Rectal smooth muscle tissue (tissue), 1 donor: Measurements from ENCODE around the gene TMEM97.

Experiments
- H3K27ac ChIP-seq: one replicate; pipeline ENCODE4 v1.7.0; 2013; ENCODE audit warnings: low read depth, low read length, inconsistent platforms
- H3K27me3 ChIP-seq: one replicate; pipeline ENCODE4 v1.7.0; 2013; ENCODE audit warnings: low read length; ENCODE audit not compliant: control insufficient read depth, insufficient read depth
- H3K36me3 ChIP-seq: one replicate; pipeline ENCODE4 v1.7.0; 2013; ENCODE audit warnings: low read length; ENCODE audit not compliant: control insufficient read depth, insufficient read depth
- H3K4me1 ChIP-seq: one replicate; pipeline ENCODE4 v1.7.0; 2013; ENCODE audit warnings: low read length; ENCODE audit not compliant: control insufficient read depth, insufficient read depth
- H3K4me3 ChIP-seq: one replicate; pipeline ENCODE4 v1.7.0; 2013; ENCODE audit warnings: low read length
- H3K9ac ChIP-seq: one replicate; pipeline ENCODE4 v1.7.0; 2013; ENCODE audit warnings: low read length

The TMEM97 gene

DNA sequence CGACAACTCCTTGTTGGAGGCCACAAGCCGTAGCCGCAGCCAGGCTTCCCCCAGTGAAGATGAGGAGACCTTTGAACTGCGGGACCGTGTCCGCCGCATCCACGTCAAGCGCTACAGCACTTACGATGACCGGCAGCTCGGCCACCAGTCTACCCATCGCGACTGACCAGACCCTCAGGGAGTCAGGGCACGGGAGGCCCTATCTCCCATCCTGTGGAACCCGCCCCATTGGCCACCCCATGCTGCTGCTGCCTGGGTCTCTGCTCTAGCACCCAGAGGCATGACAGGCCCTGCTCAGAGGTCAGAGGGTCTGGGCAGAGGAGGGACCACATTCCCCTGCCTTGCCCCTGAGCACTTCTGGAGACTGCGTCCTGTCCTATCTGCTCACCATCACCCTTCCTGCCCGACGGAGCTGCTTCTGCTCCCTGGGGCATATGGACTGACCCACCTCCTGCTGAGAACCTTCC is 25.5 kb downstream of the TMEM97 start:
- Histone ChIP-seq H3K9ac (no peak overlapping the region), H3K4me3 (no peak overlapping the region), H3K4me1 (no peaks in the 10 kb centered on the region), H3K27ac (no peak overlapping the region), H3K36me3 (peaks cover 62% of the 10 kb centered on the region), H3K27me3 (no peaks in the 10 kb centered on the region)

GRCh38 chr17:28345419-28346198 is 26.6 kb downstream of the TMEM97 start:
- no peaks in the 10 kb centered on the region for H3K4me1 ChIP-seq
- H3K9ac ChIP-seq: no peak overlapping the region
- no peak overlapping the region for H3K4me3 ChIP-seq
- peaks cover 64% of the 10 kb centered on the region for H3K36me3 ChIP-seq
- H3K27me3 ChIP-seq: no peaks in the 10 kb centered on the region
- H3K27ac ChIP-seq: no peak overlapping the region

- H3K4me3 ChIP-seq: no peak overlapping the region
- H3K9ac ChIP-seq: no peak overlapping the region
- no peak overlapping the region for H3K27ac ChIP-seq
- H3K27me3 ChIP-seq: no peaks in the 10 kb centered on the region
- H3K36me3 ChIP-seq: peaks cover 65% of the 10 kb centered on the region
- no peaks in the 10 kb centered on the region for H3K4me1 ChIP-seq
Observed at GRCh38 chr17:28346199-28346580, 27.2 kb downstream of the TMEM97 start.

GRCh38 chr17:28346746-28347246 is 27.8 kb downstream of the TMEM97 start:
- H3K27ac ChIP-seq: no peak overlapping the region
- H3K27me3 ChIP-seq: no peaks in the 10 kb centered on the region
- no peaks in the 10 kb centered on the region for H3K4me1 ChIP-seq
- no peak overlapping the region for H3K4me3 ChIP-seq
- H3K36me3 ChIP-seq: peaks cover 65% of the 10 kb centered on the region
- H3K9ac ChIP-seq: no peak overlapping the region

GRCh38 chr17:28347261-28347891 is 28.4 kb downstream of the TMEM97 start:
- H3K27ac ChIP-seq: no peak overlapping the region
- no peaks in the 10 kb centered on the region for H3K27me3 ChIP-seq
- H3K4me3 ChIP-seq: no peak overlapping the region
- H3K36me3 ChIP-seq: peaks cover 61% of the 10 kb centered on the region
- H3K9ac ChIP-seq: no peak overlapping the region
- H3K4me1 ChIP-seq: no peaks in the 10 kb centered on the region

- Histone ChIP-seq H3K9ac (no peak overlapping the region), H3K27me3 (no peaks in the 10 kb centered on the region), H3K36me3 (peaks cover 62% of the 10 kb centered on the region), H3K27ac (no peak overlapping the region), H3K4me1 (no peaks in the 10 kb centered on the region), H3K4me3 (no peak overlapping the region)
Observed at GRCh38 chr17:28348979-28349378, 30.0 kb downstream of the TMEM97 start.

- H3K36me3 ChIP-seq: peaks cover 68% of the 10 kb centered on the region
- H3K27me3 ChIP-seq: no peaks in the 10 kb centered on the region
- H3K27ac ChIP-seq: no peak overlapping the region
- H3K4me1 ChIP-seq: no peaks in the 10 kb centered on the region
- no peak overlapping the region for H3K9ac ChIP-seq
- H3K4me3 ChIP-seq: no peak overlapping the region
Observed at GRCh38 chr17:28350271-28350670, 31.3 kb downstream of the TMEM97 start.

DNA sequence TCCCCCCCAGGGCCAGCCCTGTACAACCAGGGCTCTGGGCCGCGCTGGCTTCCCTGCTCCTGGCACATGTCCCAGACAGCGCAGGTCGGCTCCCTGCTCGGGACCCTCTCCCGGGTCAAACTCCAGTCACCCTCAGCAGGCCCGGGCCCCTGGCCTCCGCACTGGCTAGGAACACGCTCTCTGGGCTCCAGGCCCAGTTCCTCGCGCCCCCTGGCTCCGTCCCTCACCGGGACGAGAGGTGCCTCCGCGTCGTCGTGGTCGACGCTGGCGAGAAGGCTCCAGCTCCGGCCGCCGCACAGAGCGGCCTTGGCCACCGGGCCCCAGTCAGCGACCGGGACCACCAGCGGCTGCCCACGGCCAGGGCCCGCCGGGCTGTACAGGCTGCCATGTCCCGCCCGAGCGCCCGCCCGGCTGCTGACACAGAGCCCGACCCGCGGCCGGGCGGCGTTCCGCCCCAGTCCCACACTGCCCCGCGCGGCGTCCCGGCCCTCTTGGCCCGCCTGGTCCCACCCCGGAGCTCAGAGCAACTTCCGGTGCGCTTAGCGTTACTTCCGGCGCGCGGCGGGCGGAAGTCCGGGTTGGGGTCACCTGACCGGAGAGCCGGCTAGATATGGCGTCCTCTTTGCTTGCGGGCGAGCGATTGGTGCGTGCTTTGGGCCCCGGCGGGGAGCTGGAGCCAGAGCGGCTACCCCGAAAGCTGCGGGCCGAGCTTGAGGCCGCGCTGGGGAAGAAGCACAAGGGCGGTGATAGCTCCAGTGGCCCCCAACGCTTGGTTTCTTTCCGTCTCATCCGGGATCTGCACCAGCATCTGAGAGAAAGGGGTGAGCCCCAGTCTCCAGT is 38.3 kb downstream of the TMEM97 start, which contains the start of gene POLDIP2:
Gene POLDIP2 (minus strand): TSS at position 467 of the 840 bp plus-strand sequence. CDS start 79 bp downstream, at position 388.
- H3K36me3 ChIP-seq: peaks cover 40% of the 10 kb centered on the region
- H3K27ac ChIP-seq: peak within 1 kb of the TSS; percentile 76

GRCh38 chr17:28357901-28358197 is 38.8 kb downstream of the TMEM97 start:
- Histone ChIP-seq H3K9ac (peak overlapping the region; percentile 75), H3K27ac (peak overlapping the region; percentile 76), H3K36me3 (peaks cover 42% of the 10 kb centered on the region), H3K4me3 (peak overlapping the region; percentile 93), H3K4me1 (peaks cover 13% of the 10 kb centered on the region), H3K27me3 (no peaks in the 10 kb centered on the region)

More for the DNA sequence above, 38.3 kb downstream of the TMEM97 start, which contains the start of gene POLDIP2:
- H3K27me3 ChIP-seq: no peaks in the 10 kb centered on the region
- peak within 1 kb of the TSS; percentile 80 for H3K9ac ChIP-seq
- peak within 1 kb of the TSS; percentile 93 for H3K4me3 ChIP-seq
- peaks cover 13% of the 10 kb centered on the region for H3K4me1 ChIP-seq

GRCh38 chr17:28363186-28363585 is 44.2 kb downstream of the TMEM97 start:
- Histone ChIP-seq H3K4me3 (no peak overlapping the region), H3K27me3 (no peaks in the 10 kb centered on the region), H3K36me3 (peaks cover 36% of the 10 kb centered on the region), H3K9ac (no peak overlapping the region), H3K27ac (no peak overlapping the region), H3K4me1 (peaks cover 4% of the 10 kb centered on the region)

DNA sequence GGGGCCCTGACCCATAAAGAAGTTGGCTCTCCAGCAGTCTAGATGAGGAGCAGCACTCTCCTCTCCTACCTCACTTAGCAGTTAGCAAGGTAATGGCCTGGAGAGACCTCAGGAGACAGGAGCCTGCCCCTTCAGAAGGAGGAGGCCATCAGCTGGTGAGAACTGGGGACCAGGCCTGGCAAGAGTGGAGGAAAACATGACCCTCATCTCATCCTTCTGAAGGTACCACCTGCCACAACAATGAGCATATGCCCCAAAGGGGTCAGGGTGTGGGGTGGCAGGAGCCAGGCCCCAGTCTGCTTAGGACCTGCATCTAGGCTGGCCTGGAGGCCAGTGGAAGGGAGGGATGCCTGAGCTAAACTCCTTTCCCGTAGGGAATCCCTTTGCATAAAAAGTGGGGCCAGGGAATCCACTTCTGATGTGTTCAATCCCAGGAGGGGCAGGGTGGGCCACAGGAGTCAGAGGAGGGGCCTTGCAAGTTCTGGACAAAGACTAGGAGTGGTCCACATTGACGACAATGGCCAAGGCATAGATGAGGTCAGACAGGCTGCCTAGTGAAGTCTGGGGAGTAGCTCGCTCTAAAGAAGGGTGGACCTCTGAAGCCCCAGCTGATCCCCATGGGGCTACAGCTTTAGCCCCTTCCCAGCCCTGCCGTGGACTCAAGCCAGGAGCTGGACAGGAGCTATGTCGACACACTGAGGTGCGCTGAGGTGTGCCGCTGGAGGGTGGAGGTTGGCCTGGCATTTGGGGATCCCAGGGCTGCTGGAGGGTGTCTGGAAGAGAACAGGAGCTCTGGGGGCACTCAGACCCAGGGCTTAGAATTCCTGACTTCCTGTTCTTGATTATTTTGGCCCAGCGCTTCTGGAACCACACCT is 45.0 kb downstream of the TMEM97 start:
- Histone ChIP-seq H3K36me3 (peaks cover 36% of the 10 kb centered on the region), H3K4me3 (no peak overlapping the region), H3K27me3 (no peaks in the 10 kb centered on the region), H3K27ac (no peak overlapping the region), H3K4me1 (no peaks in the 10 kb centered on the region), H3K9ac (no peak overlapping the region)
